PC-9 (cell line): ENCODE data around the gene RAD52. TPM values are rescaled to one million over a fixed set of nuclear protein-coding genes. Genes with fewer than 3 reads are reported as not detected.

ENCODE experiments used
- BruUV-seq: library from RNA; stranded (reverse); fragments of 400-500 nt; replicated peaks from 2 replicates; lab custom pipeline; 2021; lab: Mats Ljungman, UMichigan
- CTCF ChIA-PET: fragments of 300-600 bp; sonication (Branson Sonifier 250); formaldehyde crosslinking; loops from one replicate; lab custom pipeline; 2022; ENCODE audit warnings: antibody characterized with exemption; lab: Charles Lee
- POLR2A ChIA-PET: fragments of 300-600 bp; sonication (Branson Sonifier 250); formaldehyde crosslinking; loops from one replicate; lab custom pipeline; 2022; ENCODE audit warnings: antibody characterized with exemption; ENCODE audit not compliant: unreplicated experiment; lab: Charles Lee
- DNase-seq, 2 experiments: peaks; one replicate each; pipeline versions ENCODE4 v3.0.0 to v3.0.0-alpha.2; 2015 to 2022; ENCODE audit warnings: mixed read lengths in 1 of 2
- H2AFZ ChIP-seq: fragments of 200-600 bp; sonication (generic); 2 replicates; pipeline ENCODE4 v1.8.1; 2017; ENCODE audit warnings: antibody characterized with exemption
- H3F3A ChIP-seq: fragments of 200-600 bp; sonication (generic); 2 replicates; pipeline ENCODE4 v1.8.1; 2017; ENCODE audit warnings: antibody characterized with exemption, mild to moderate bottlenecking, low read depth; ENCODE audit not compliant: insufficient read depth
- H3K27ac ChIP-seq: fragments of 200-600 bp; sonication (generic); 2 replicates; pipeline ENCODE4 v1.6.1; 2016; ENCODE audit warnings: mixed run types
- H3K27me3 ChIP-seq: fragments of 200-600 bp; sonication (generic); 2 replicates; pipeline ENCODE4 v1.6.1; 2016; ENCODE audit warnings: low read depth, mixed run types; ENCODE audit not compliant: insufficient read depth
- H3K36me3 ChIP-seq: fragments of 200-600 bp; sonication (generic); 2 replicates; pipeline ENCODE4 v1.6.1; 2016; ENCODE audit warnings: low read depth, mixed run types
- H3K4me1 ChIP-seq: fragments of 200-600 bp; sonication (generic); replicated peaks from 2 replicates; pipeline ENCODE4 v1.6.1; 2016; ENCODE audit warnings: mixed run types; ENCODE audit not compliant: insufficient read depth
- H3K4me2 ChIP-seq: fragments of 200-600 bp; sonication (generic); 2 replicates; pipeline ENCODE4 v1.6.1; 2017; ENCODE audit warnings: mixed run types
- H3K4me3 ChIP-seq: fragments of 200-600 bp; sonication (generic); 2 replicates; pipeline ENCODE4 v1.6.1; 2016; ENCODE audit warnings: mixed run types
- H3K79me2 ChIP-seq: fragments of 200-600 bp; sonication (generic); 2 replicates; pipeline ENCODE4 v1.6.1; 2017; ENCODE audit warnings: low read depth, mixed run types
- H3K9me2 ChIP-seq: fragments of 200-600 bp; sonication (generic); 2 replicates; pipeline ENCODE4 v1.8.1; 2017; ENCODE audit warnings: mild to moderate bottlenecking; ENCODE audit not compliant: insufficient read depth
- H3K9me3 ChIP-seq: fragments of 200-600 bp; sonication (generic); 2 replicates; pipeline ENCODE4 v1.8.1; 2016; ENCODE audit warnings: low read depth; ENCODE audit not compliant: insufficient read depth
- H4K20me1 ChIP-seq: fragments of 200-600 bp; sonication (generic); 2 replicates; pipeline ENCODE4 v1.8.1; 2017; ENCODE audit not compliant: insufficient read depth
- EZH2 ChIP-seq: fragments of 200-600 bp; sonication (generic); IDR thresholded peaks from 2 replicates; pipeline ENCODE4 v1.8.0; 2017; ENCODE audit warnings: antibody characterized with exemption, low read depth
- intact Hi-C: fragments of 100-400 bp; cut with micrococcal nuclease; formaldehyde crosslinking; loops from one replicate; pipeline ENCODE4 v1.10.0; 2022; ENCODE audit not compliant: unreplicated experiment
- total RNA-seq: library from RNA; stranded (reverse); gene quantifications from 2 replicates; pipeline ENCODE4 v1.2.3, GENCODE V29; 2021
- TF ChIP-seq, protein P1 (sequence below): fragments of 200-600 bp; sonication (generic); conservative IDR thresholded peaks from 2 replicates; pipeline ENCODE4 v1.6.1; 2017; ENCODE audit warnings: mixed run types, antibody characterized with exemption, mild to moderate bottlenecking, moderate library complexity

Gene RAD52
- total RNA-seq, 1 experiment from 2014 or later: 25.0 TPM

DNA sequence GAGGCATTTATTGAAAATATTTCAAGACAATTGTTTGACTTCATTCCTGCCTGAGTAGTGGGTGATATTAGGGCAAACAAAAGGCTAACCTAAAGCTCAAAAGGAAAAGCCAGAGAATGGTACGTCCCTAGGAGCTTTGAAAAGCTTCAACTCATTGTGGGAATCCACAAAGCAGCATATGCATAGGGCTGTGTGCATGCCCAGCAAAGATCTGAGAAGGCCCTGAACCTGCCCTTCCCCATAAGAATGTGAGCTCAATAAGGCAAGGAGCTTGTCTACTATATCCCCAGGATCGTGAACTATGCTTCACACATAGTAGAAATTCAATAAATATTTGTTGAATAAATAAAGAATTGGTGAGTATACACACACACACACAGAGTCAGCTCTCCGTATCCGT lies 19.1 kb upstream of the RAD52 start:
- BruUV-seq: no TSS peak
- intact Hi-C loops: no loop called here
- CTCF ChIA-PET: no interaction called here

DNA sequence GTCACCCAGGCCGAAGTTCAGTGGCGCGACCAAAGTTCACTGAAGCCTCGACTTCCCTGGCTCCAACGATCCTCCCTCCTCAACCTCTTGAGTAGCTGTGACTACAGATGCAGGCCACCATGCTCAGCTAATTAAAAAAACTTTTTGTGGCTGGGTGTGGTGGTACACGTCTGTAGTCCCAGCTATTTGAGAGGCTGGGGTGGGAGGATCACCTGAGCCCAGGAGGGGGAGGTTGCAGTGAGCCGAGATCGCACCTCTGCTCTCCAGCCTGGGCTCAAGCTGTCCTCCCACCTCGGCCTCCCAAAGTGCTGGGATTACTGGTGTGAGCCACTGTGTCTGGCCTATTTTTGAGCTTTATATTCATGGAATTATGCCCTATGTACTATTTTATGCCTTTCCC lies 18.1 kb upstream of the RAD52 start:
- intact Hi-C loops: no loop called here
- CTCF ChIA-PET: interaction anchor here (0.6 to 0.9 kb wide), 2 partner anchors 18 to 100 kb away, joined by 8 to 10 read pairs; partner anchors contain the start of gene RAD52

More for the DNA sequence above, 19.1 kb upstream of the RAD52 start:
- H3K4me1 ChIP-seq: no peaks in the 10 kb centered on the region
- TF ChIP-seq EZH2: no peak
- TF ChIP-seq, protein P1, sequence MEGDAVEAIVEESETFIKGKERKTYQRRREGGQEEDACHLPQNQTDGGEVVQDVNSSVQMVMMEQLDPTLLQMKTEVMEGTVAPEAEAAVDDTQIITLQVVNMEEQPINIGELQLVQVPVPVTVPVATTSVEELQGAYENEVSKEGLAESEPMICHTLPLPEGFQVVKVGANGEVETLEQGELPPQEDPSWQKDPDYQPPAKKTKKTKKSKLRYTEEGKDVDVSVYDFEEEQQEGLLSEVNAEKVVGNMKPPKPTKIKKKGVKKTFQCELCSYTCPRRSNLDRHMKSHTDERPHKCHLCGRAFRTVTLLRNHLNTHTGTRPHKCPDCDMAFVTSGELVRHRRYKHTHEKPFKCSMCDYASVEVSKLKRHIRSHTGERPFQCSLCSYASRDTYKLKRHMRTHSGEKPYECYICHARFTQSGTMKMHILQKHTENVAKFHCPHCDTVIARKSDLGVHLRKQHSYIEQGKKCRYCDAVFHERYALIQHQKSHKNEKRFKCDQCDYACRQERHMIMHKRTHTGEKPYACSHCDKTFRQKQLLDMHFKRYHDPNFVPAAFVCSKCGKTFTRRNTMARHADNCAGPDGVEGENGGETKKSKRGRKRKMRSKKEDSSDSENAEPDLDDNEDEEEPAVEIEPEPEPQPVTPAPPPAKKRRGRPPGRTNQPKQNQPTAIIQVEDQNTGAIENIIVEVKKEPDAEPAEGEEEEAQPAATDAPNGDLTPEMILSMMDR: no peak
- no peak overlapping the region for H3K4me3 ChIP-seq
- no peak overlapping the region for H2AFZ ChIP-seq
- no peak overlapping the region for H3K4me2 ChIP-seq
- 0 out of 2 replicates have a peak, but pooled peaks cover 4% of the 10 kb centered on the region for H3F3A ChIP-seq
- H4K20me1 ChIP-seq: no peaks in the 10 kb centered on the region
- DNase-seq: no peak
- no peaks in the 10 kb centered on the region for H3K9me2 ChIP-seq
- no peak overlapping the region for H3K27ac ChIP-seq
- no peaks in the 10 kb centered on the region for H3K27me3 ChIP-seq
- H3K79me2 ChIP-seq: no peaks in the 10 kb centered on the region
- no peaks in the 10 kb centered on the region for H3K9me3 ChIP-seq
- POLR2A ChIA-PET: no interaction called here
- no peaks in the 10 kb centered on the region for H3K36me3 ChIP-seq

DNA sequence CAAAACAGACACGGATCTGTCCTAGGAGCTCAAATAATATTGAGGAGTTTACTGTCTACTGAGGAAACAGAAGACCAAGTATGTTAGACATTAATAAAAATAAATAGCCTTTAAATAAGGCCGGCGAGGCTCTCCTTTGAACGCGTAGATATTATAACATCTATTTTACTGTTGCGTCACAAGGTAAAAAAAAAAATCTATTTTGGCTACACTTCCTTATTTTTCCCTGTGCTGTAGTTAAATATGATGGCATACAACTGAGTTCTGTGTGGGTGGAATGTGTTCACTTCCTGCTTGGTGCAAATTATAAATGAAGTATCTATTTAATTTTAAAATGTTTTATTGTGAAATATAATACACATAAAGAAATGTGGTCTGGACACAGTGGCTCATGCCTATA lies 17.2 kb upstream of the RAD52 start:
- no TSS peak for BruUV-seq
- Histone ChIP-seq H3K4me3 (no peak overlapping the region), H3K4me1 (no peaks in the 10 kb centered on the region), H3K9me2 (no peaks in the 10 kb centered on the region), H3K36me3 (no peaks in the 10 kb centered on the region), H3K79me2 (no peaks in the 10 kb centered on the region), H3K27ac (no peak overlapping the region), H3K27me3 (no peaks in the 10 kb centered on the region), H3F3A (0 out of 2 replicates have a peak, but pooled peaks cover 4% of the 10 kb centered on the region), H4K20me1 (no peaks in the 10 kb centered on the region), H2AFZ (no peak overlapping the region), H3K4me2 (no peak overlapping the region), H3K9me3 (no peaks in the 10 kb centered on the region)
- POLR2A ChIA-PET: no interaction called here
- CTCF ChIA-PET: no interaction called here
- intact Hi-C loops: no loop called here
- DNase-seq: no peak
- no peak for TF ChIP-seq EZH2
- TF ChIP-seq, protein P1: no peak

More for the DNA sequence above, 18.1 kb upstream of the RAD52 start:
- BruUV-seq: no TSS peak
- no peak overlapping the region for H3K27ac ChIP-seq
- no peaks in the 10 kb centered on the region for H3K79me2 ChIP-seq
- H2AFZ ChIP-seq: no peak overlapping the region
- no peak for DNase-seq
- H3K27me3 ChIP-seq: no peaks in the 10 kb centered on the region
- H3K9me2 ChIP-seq: no peaks in the 10 kb centered on the region
- H3K9me3 ChIP-seq: no peaks in the 10 kb centered on the region
- no peak overlapping the region for H3K4me3 ChIP-seq
- no peaks in the 10 kb centered on the region for H3K36me3 ChIP-seq
- POLR2A ChIA-PET: no interaction called here
- TF ChIP-seq EZH2: no peak
- TF ChIP-seq, protein P1: no peak
- H4K20me1 ChIP-seq: no peaks in the 10 kb centered on the region
- H3F3A ChIP-seq: 0 out of 2 replicates have a peak, but pooled peaks cover 4% of the 10 kb centered on the region
- no peak overlapping the region for H3K4me2 ChIP-seq
- H3K4me1 ChIP-seq: no peaks in the 10 kb centered on the region
